Mammary epithelial cell (primary cell): Measurements from ENCODE around the gene TDRD12.

Source experiments
- CTCF ChIP-seq, 2 donors: IDR thresholded peaks in 1 of 2; conservative IDR thresholded peaks in 1 of 2; 2 replicates each; pipeline ENCODE4 v1.5.1; 2011 to 2012; ENCODE audit warnings: inconsistent platforms in 2 of 2, low read length in 2 of 2, mild to moderate bottlenecking in 2 of 2, control low read depth in 1 of 2, low read depth in 1 of 2; ENCODE audit not compliant: insufficient read depth in 1 of 2; ENCODE audit errors: extremely low read depth in 1 of 2
- EZH2 ChIP-seq: IDR thresholded peaks from 2 replicates; pipeline ENCODE4 v1.6.1; 2012; ENCODE audit warnings: low read length, inconsistent platforms, borderline replicate concordance

GRCh38 chr19:32858155-32858554 is 138.6 kb downstream of the TDRD12 start:
- TF ChIP-seq EZH2: no peak
- TF ChIP-seq CTCF (conservative IDR thresholded peaks at IDR 0.05 in 1 of 2, IDR thresholded peaks at IDR 0.05 in 1 of 2; ENCODE audit: extremely low read depth in 1 of 2, insufficient read depth in 1 of 2, low read depth in 1 of 2, low read length in 2 of 2): no peak
